ENCODE results near the gene RCAN2.

GRCh38 chr6:46420921-46421638, 70.2 kb downstream of the RCAN2 start:
- TF ChIP-seq CTCF (conservative IDR thresholded peaks at IDR 0.05; ENCODE audit: low read depth, low read length) = no peak
- no peak for TF ChIP-seq EZH2 (IDR thresholded peaks at IDR 0.05; ENCODE audit: borderline replicate concordance, low read depth, low read length, poor library complexity, severe bottlenecking)

All from A673 (cell line).